Measurements from ENCODE around the gene C1QTNF3.

DNA sequence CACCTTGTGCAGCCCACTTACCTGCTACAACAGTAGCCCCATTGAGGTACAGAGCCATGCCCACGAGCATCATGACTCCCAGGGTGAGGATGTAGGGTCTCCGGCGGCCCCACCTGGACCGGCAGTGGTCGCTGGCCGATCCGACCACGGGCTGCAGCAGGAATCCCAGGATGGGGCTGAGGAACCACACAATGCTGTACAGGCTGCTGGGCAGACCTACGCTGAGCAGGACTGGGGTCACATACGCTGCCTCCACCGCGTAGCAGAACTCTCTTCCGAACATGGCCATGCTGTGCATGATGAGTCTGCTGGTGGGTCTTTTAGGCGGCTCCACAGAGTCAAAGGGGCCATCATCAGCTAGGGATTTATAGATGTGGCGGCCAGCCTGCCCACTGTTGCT is 58.8 kb downstream of the C1QTNF3 start:
- TF ChIP-seq, protein P1, sequence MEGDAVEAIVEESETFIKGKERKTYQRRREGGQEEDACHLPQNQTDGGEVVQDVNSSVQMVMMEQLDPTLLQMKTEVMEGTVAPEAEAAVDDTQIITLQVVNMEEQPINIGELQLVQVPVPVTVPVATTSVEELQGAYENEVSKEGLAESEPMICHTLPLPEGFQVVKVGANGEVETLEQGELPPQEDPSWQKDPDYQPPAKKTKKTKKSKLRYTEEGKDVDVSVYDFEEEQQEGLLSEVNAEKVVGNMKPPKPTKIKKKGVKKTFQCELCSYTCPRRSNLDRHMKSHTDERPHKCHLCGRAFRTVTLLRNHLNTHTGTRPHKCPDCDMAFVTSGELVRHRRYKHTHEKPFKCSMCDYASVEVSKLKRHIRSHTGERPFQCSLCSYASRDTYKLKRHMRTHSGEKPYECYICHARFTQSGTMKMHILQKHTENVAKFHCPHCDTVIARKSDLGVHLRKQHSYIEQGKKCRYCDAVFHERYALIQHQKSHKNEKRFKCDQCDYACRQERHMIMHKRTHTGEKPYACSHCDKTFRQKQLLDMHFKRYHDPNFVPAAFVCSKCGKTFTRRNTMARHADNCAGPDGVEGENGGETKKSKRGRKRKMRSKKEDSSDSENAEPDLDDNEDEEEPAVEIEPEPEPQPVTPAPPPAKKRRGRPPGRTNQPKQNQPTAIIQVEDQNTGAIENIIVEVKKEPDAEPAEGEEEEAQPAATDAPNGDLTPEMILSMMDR (conservative IDR thresholded peaks at IDR 0.05; ENCODE audit: low read length) = no peak
- no peak for TF ChIP-seq EZH2phosphoT487 (IDR thresholded peaks at IDR 0.05; ENCODE audit: borderline replicate concordance, low read depth, low read length)

Measured in OCI-LY7 (cell line).